GM12891 (cell line): Measurements from ENCODE around the gene CFAP53.

Experiments used
- PAX5 ChIP-seq: IDR thresholded peaks from 2 replicates; pipeline ENCODE4 v1.6.1; 2011; ENCODE audit warnings: low read length, moderate library complexity, mild to moderate bottlenecking; ENCODE audit not compliant: insufficient read depth, severe bottlenecking
- POLR2A ChIP-seq: IDR thresholded peaks from 2 replicates; pipeline ENCODE4 v1.6.1; 2011; ENCODE audit warnings: low read depth, low read length, control low read depth
- POLR2AphosphoS5 ChIP-seq: IDR thresholded peaks from 2 replicates; pipeline ENCODE4 v1.6.1; 2011; ENCODE audit warnings: low read depth, low read length, control low read depth
- POU2F2 ChIP-seq: IDR thresholded peaks from 2 replicates; pipeline ENCODE4 v1.6.1; 2011; ENCODE audit warnings: low read depth, mild to moderate bottlenecking, control low read depth, low read length, moderate library complexity
- SPI1 ChIP-seq: IDR thresholded peaks from 2 replicates; pipeline ENCODE4 v1.6.1; 2011; ENCODE audit warnings: low read depth, low read length, control low read depth
- TAF1 ChIP-seq: IDR thresholded peaks from 2 replicates; pipeline ENCODE4 v1.6.1; 2011; ENCODE audit warnings: low read depth, low read length, control low read depth

GRCh38 chr18:50268022-50268747 is 1.9 kb upstream of the CFAP53 start:
- TF ChIP-seq POLR2AphosphoS5 (peak; percentile 69), POLR2A (peak; percentile 60; the same call in 1 of the 2 replicates), SPI1 (no peak), TAF1 (no peak), POU2F2 (peak; percentile 11; the same call in 1 of the 2 replicates), PAX5 (no peak)
